KOPT-K1 (cell line): ENCODE results near the gene ISL1.

Experiments
- H3K27ac ChIP-seq: fragments of 200-600 bp; sonication (generic); 2 replicates; pipeline ENCODE4 v1.5.1; 2016; ENCODE audit warnings: antibody characterized with exemption, mild to moderate bottlenecking, low read depth, low read length; ENCODE audit not compliant: poor library complexity, severe bottlenecking
- H3K36me3 ChIP-seq: fragments of 200-600 bp; sonication (generic); 2 replicates; pipeline ENCODE4 v1.5.1; 2017; ENCODE audit warnings: antibody characterized with exemption, mild to moderate bottlenecking, low read length, moderate library complexity; ENCODE audit not compliant: insufficient read depth
- H3K9me3 ChIP-seq: fragments of 200-600 bp; sonication (generic); 2 replicates; pipeline ENCODE4 v1.5.1; 2017; ENCODE audit warnings: antibody characterized with exemption, low read length, mild to moderate bottlenecking; ENCODE audit not compliant: insufficient read depth, poor library complexity, severe bottlenecking

The ISL1 gene

DNA sequence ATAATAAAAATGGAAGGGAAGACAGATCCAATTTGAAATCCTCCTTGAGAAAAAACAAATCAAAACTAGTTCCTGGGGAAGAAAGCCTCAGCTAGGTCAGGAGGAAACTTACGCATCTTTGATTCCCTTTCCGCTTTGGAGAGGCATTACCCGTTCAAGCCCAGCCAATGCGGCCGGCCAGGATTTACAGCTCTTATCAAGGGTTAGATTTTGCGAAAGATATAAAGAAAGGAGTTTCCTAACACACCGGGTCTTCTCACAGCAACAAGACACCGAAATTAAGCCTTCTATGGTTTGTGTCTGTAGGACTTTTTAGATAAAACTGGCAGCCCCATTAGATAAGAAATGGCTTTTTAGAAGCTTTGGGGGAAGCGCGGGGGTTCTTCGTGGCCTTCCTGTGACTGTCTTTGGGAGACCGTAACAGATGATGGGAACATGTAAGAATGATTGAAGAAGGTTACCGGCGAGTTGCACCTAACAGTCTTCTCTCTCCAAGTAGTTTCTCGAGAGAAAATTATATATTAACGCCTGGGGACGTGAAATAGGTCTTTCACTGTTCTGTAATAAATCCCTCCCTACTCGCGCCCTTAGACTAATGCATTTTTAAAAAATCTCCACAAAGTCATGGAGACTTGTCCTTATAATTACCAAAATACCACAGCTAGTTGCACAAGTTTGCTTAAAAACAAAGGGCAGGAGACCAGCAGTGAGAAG is 1.3 kb upstream of the ISL1 start:
- Histone ChIP-seq H3K27ac (no peak overlapping the region), H3K9me3 (peaks cover 3% of the 10 kb centered on the region), H3K36me3 (no peaks in the 10 kb centered on the region)

GRCh38 chr5:51382521-51383130 is 622 bp upstream of the ISL1 start:
- H3K9me3 ChIP-seq: peaks cover 3% of the 10 kb centered on the region
- no peak overlapping the region for H3K27ac ChIP-seq
- no peaks in the 10 kb centered on the region for H3K36me3 ChIP-seq

GRCh38 chr5:51384281-51384840 is 1.1 kb downstream of the ISL1 start:
- Histone ChIP-seq H3K36me3 (no peaks in the 10 kb centered on the region), H3K27ac (no peak overlapping the region), H3K9me3 (peaks cover 3% of the 10 kb centered on the region)

- Histone ChIP-seq H3K9me3 (peaks cover 3% of the 10 kb centered on the region), H3K36me3 (no peaks in the 10 kb centered on the region), H3K27ac (no peak overlapping the region)
Measured at GRCh38 chr5:51385216-51385615, 2.0 kb downstream of the ISL1 start.

- no peak overlapping the region for H3K27ac ChIP-seq
- H3K36me3 ChIP-seq: no peaks in the 10 kb centered on the region
- peaks cover 3% of the 10 kb centered on the region for H3K9me3 ChIP-seq
Measured at GRCh38 chr5:51386916-51387883, 4.0 kb downstream of the ISL1 start.

DNA sequence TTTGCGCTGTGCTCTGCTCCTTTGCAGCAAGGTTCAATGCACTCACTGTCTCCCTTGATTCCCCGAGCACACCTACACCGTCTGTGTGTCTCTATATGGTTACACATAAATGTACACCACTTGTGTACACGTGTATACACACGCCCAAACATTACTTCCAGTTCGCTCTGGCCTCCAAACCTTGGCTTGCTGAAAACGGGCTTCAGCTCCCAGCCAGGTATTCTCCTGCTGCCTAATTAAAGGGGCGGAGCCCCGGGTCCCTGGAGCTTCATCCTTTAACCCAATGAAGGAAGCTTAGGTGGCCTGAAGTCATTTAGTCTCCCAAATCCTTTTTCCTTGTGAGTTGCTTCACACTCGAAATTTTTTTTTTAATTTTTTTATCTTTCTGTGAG is 4.6 kb downstream of the ISL1 start:
- Histone ChIP-seq H3K9me3 (peaks cover 2% of the 10 kb centered on the region), H3K36me3 (no peaks in the 10 kb centered on the region), H3K27ac (no peak overlapping the region)

DNA sequence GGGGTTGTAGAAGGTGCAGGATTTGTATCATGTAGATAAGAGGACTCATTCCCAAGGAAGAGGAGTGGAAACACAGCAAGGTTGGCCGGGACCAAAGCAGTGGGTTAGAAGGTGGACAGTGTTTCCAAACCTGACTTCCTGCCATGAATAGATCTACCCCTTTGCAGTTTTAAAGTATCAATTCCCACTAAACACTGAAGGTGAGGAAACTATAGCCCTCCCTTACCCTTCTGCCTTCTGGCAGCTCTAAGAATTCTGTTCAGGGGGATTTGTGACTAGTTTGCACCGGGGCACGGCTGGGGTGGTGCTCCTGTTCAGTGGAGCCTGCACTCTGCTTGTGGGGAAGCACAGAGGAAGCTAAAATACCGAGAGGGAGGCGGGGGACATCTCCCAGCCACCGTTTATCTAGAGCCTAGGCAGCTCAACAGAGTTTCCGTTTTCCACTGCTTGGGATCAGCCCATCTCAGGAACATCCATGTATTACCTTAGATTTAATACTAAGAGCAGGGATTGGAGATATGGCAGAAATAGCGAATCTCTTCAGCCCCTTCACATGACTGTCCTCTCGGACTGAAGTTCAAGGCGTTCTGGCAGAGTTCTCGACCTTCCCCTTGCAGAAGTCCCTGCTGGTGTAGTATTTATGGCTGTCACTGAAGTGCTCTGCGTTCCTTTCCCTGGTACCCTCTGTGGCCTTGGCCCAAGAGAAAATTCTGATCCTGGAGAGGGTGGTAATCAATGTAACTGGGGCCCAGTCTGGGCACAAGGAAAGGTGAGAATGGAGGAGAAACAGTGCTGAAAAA is 5.4 kb downstream of the ISL1 start:
- Histone ChIP-seq H3K27ac (no peak overlapping the region), H3K9me3 (no peaks in the 10 kb centered on the region), H3K36me3 (no peaks in the 10 kb centered on the region)

- H3K36me3 ChIP-seq: no peaks in the 10 kb centered on the region
Measured at GRCh38 chr5:51389288-51389576, 6.0 kb downstream of the ISL1 start.

GRCh38 chr5:51389577-51390463 is 6.6 kb downstream of the ISL1 start:
- Histone ChIP-seq H3K36me3 (no peaks in the 10 kb centered on the region), H3K9me3 (no peaks in the 10 kb centered on the region), H3K27ac (no peak overlapping the region)

More at GRCh38 chr5:51389288-51389576, 6.0 kb downstream of the ISL1 start:
- Histone ChIP-seq H3K27ac (no peak overlapping the region), H3K9me3 (no peaks in the 10 kb centered on the region)

DNA sequence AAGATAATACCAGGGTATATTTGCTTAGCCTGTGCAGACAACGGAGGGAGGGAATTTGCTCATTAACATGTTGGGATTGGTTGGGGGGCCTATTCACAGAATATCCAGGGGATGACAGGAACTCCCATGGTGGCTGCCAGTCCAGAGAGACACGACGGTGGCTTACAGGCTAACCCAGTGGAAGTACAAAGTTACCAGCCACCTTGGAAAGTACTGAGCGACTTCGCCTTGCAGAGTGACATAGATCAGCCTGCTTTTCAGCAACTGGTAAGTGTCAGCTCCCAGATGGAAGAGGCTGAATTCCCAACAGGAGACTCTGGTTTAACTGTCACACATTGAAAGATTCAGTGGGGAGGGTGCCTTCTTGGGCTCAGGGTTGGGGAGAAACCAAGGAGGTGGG is 7.9 kb downstream of the ISL1 start:
- H3K36me3 ChIP-seq: no peaks in the 10 kb centered on the region
- no peak overlapping the region for H3K27ac ChIP-seq
- no peaks in the 10 kb centered on the region for H3K9me3 ChIP-seq

- H3K36me3 ChIP-seq: no peaks in the 10 kb centered on the region
- H3K9me3 ChIP-seq: no peaks in the 10 kb centered on the region
- H3K27ac ChIP-seq: no peak overlapping the region
Measured at GRCh38 chr5:51392689-51393199, 9.5 kb downstream of the ISL1 start.

GRCh38 chr5:51394609-51395008 is 11.4 kb downstream of the ISL1 start:
- no peaks in the 10 kb centered on the region for H3K36me3 ChIP-seq
- H3K9me3 ChIP-seq: no peaks in the 10 kb centered on the region
- H3K27ac ChIP-seq: no peak overlapping the region

DNA sequence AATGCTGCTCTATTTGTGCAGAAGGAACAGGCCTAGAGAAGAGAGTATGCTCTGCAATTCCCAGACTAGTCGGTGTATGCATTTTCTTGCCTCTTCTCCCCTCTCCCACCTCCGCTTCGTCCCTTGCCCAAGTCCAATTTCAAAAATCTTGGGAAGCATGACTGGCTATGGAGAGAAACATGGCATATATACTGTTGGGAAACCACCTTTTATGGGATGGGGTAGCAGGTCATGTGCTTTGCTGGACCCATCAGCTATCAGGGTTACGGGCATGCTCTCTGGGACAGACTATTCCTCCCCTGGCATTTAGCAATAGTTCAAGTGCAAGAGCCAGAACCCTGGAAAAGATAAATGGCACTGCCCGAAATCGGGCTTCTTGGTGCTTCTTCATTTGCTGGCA is 12.0 kb downstream of the ISL1 start:
- no peaks in the 10 kb centered on the region for H3K9me3 ChIP-seq
- H3K27ac ChIP-seq: no peak overlapping the region
- no peaks in the 10 kb centered on the region for H3K36me3 ChIP-seq
